GM12873 (cell line): ENCODE measurements around the gene PIGR.

Source experiments
- TF ChIP-seq, protein P1 (sequence below): IDR thresholded peaks from 2 replicates; pipeline ENCODE4 v1.5.1; 2012; ENCODE audit warnings: low read depth, mild to moderate bottlenecking, moderate library complexity, low read length, control low read depth; ENCODE audit not compliant: insufficient read depth; ENCODE audit errors: missing control alignments

Gene PIGR

DNA sequence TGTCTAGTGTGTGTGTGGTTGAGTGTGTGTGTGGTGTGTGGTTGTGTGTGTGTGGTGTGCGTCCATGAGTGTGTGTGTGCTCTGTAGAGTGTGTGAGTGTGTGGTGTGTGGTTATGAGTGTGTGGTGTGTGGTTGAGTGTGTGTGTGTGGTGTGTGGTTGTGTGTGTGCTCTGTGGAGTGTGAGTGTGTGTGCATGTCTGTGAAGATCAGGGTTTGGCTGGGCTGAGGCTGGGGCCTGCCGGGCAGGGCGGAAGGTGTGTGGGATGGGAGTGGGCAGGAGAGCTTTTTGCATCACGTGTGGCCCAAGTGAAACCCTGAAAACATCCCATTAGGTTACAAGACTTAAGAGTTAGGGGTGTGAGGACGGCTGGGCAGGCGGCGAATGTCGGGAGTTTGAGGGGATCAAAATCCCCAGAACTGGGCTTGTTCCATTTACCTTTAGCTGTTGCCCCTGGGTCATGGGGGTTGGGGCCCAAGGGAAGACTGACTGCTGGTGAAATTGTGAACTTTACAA lies 21.6 kb downstream of the PIGR start:
- TF ChIP-seq, protein P1, sequence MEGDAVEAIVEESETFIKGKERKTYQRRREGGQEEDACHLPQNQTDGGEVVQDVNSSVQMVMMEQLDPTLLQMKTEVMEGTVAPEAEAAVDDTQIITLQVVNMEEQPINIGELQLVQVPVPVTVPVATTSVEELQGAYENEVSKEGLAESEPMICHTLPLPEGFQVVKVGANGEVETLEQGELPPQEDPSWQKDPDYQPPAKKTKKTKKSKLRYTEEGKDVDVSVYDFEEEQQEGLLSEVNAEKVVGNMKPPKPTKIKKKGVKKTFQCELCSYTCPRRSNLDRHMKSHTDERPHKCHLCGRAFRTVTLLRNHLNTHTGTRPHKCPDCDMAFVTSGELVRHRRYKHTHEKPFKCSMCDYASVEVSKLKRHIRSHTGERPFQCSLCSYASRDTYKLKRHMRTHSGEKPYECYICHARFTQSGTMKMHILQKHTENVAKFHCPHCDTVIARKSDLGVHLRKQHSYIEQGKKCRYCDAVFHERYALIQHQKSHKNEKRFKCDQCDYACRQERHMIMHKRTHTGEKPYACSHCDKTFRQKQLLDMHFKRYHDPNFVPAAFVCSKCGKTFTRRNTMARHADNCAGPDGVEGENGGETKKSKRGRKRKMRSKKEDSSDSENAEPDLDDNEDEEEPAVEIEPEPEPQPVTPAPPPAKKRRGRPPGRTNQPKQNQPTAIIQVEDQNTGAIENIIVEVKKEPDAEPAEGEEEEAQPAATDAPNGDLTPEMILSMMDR = no peak

DNA sequence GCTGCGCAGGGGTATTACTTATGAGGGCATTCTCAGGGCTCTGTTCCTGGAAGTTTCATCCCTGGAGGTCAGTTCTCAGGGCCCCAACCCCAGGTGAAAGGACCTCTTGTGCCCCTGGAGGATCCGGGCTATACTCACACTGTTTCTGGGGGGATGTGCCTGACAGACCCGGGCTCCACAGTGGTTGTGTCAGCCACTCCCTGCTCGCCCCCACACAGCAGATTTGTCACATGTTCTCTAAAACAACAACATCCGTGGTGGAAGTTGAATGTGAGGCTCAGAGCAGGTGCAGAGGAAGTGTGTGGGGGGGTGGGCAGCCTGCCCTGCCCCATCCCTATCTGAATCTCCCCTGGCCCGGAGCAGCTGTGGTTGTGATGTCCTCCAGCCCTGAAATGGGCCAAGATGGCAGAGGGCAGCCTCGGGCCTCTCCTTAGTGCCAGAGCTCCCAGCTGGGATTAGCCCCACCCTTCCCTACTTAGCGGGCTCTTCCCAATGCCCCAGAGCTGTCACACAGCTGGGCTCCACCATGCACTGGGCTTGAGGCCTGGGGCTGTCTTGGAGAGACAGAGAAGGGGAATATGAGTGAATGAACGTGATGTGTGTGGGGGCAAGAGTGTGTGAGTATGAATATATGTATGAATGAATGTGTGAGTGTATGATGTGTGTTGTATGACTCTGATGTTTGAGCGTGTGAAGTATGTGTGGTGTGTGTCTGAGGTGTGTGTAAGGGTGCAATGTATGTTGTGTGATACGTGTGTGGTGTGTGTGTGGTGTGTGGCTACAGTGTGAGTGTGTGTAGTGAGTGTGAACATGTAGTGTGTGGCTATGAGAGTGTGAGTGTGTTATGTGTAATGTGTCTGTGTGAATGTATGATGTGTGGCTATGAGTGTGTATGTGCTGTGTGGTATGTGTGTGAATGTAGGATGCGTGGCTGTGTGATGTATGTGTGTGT lies 23.0 kb downstream of the PIGR start:
- TF ChIP-seq, protein P1 = peak; percentile 29

DNA sequence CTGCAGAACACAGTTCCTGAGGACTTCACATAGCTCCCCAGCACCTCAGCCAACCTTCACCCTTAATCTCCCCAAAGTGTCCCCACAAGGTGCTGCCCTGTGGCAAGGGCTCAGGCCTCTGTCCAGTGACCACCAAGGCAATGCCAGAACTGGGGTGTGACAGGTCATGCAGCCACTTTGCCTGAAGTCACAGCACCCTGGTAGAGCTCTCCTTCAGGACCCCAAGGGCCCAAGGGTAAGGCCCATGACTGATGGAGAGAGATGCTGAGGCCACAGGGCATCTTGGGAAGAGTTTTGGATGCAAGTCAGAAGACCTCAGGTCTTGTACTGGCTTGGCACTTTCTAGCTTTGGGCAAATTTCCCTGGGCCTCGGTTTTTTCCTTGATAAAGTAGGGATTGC lies 23.7 kb downstream of the PIGR start:
- TF ChIP-seq, protein P1 = no peak

DNA sequence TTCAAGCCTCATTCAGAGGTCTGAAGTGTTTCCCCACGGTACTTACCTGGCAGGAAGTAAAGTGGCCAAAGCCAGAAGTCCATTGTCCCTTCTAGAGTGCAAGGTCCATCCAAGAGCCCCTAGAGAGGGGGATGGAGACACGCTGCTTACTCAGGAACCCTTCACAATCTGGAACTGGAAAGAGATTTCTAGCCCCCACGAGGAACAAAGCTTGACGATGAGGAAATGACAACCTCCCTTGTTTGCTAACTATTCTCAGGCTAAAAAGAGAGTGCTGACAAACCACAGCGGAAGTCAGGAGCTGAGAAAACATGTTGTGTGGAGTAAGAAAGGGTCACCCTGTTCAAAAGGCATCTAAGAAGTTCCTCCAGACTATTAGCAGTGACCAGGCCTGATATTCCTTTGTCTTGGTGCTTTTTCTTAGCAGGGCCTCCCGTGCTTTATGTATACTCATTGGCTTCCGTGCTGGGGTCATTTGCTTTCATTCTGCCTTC lies 24.4 kb downstream of the PIGR start, which contains the start of gene FCMR:
FCMR (minus strand) TSS at position 170 of the 494 bp plus-strand sequence; CDS start at position 83, 87 bp downstream.
- TF ChIP-seq, protein P1 = no peak

DNA sequence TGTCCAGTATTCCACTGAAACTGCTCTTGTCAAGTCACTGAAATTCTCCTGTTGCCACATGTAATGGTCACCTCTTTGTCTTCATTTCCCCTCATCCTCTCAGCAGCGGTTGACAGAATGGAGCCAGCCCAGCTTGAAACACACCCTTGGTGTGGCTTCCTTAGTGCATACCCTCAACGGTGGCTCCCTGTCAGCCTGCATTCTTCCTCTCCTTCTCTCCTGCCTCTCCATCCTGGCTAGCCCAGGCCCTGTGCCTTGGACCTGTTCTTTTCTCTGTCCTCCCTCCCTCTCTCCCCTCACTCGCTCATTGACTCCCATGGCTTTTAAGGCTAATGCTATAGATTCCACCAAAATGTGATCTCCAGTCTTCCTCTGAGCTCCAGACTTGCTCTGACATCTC lies 28.2 kb downstream of the PIGR start:
- TF ChIP-seq, protein P1 = no peak

DNA sequence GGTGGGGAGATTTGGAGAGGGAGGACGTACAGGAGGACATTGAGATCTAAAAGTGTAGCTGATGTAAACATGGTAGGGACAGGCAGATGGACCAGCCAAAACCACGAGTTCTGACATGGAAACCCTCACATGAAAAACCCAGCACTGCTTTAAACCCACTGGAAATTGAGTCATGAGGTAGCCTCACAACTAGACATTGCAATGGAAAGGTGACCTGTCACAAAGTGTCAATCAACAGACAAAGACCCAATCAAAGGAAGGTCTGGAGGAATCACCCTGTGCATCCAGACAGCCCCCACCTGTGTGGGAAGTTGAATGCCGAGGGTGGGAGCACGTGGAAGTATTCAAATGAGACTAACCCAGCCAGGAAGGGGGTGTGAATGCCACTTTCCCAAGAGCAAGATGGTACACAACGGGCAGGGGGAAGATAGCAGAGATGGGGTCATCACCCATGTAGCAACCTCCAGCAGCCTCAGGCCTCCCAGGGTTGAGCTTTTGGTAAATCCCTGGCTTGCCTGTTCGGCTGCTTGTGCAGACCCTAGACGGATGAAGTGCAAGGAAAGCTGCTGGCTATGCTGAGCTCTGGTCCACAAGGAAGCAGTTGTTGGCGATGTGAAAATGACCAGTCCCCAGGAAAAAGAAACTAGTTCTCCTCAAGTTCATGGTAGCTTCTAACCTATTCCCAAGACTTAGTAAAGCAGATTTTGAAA lies 30.1 kb downstream of the PIGR start:
- TF ChIP-seq, protein P1 = no peak
